HG02981 (cell line): ENCODE data around the gene COL5A1.
"Not testable (repeated sequence)": the region's sequence is repeated elsewhere in the genome, so short reads cannot be mapped to it uniquely, and the experiment has no call there.

Experiments used
- ATAC-seq: cut with Tn5 transposase; IDR thresholded peaks from one replicate; pipeline ENCODE4 v1.9.1; 2021; ENCODE audit warnings: mild to moderate bottlenecking, moderate library complexity; ENCODE audit not compliant: unreplicated experiment

Gene COL5A1

DNA sequence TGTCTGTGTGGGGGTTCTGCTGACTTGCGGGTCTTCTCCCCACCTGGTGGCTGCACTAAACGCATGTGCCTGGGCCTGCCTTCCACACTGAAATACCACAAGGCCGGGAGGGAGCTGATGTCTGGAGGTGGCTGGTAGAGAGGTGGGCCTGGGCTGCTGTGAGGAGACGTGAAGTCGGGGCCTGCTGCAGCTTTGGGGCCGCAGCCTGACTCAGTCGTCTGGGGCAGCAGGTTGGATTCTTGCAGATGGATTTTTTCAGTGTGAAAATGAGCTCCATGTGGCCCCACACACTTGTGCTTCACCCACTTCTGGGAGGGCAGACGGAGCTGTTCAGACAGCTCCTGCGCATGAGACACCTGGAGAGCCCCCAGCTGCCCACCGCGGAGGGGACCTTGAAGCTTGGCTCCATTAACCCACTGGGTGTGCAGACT lies 29.3 kb downstream of the COL5A1 start:
- ATAC-seq = no peak

DNA sequence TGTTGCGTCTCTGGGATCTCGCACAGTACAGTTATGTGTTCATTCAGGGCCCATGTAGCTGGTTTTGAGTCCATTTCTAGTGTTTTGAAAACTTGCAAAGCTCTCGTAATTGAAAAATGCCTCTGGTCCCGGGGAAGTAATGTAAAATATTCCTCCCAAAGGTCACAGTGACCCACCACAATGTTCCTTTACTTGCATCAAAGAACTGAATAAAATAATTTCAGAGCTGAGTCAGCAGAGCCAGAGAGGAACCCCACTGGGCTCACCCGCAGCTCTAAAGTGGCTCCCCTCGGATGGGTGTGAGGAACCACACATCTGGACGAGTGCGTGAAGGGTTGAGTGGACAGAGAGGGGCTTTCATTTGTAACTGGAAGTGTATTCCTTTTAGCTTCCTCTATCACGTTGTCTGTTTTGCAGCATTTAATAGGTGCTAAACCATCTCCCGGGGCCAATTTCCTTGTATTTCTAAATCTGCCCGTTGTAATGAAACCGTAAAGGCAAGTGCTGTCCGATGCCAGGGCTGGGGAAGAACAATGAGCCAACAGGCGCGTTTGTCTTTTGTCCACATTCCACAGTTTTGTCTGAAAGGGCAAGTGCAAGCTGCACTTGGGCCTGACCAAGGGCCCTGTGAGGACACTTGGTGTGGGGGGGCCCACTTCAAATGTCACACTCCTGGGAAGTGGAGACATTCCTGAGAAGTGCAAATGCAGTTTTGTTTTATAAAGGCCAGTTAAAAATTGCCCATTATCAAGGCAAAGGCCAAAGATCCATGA lies 29.9 kb downstream of the COL5A1 start:
- no peak for ATAC-seq

DNA sequence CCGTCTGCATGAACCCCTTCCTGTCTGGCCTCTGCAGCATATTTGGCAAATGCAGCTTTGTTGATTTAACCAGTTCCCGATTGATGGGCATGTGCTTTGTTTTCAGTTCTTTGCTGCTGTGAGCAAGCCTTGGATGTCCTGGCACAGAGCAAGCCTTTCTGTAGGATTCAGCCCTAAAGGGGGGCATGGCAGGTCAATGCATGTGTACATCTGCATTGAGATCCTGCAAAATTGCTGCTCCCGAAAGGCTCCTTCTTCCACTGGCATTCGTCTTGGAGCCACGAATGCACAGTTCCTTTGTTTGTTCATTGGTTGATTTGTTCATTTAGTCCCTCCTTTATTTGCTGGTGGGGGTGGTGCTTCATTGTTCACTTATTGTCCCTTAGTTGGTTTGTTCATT lies 34.8 kb downstream of the COL5A1 start:
- ATAC-seq = no peak

DNA sequence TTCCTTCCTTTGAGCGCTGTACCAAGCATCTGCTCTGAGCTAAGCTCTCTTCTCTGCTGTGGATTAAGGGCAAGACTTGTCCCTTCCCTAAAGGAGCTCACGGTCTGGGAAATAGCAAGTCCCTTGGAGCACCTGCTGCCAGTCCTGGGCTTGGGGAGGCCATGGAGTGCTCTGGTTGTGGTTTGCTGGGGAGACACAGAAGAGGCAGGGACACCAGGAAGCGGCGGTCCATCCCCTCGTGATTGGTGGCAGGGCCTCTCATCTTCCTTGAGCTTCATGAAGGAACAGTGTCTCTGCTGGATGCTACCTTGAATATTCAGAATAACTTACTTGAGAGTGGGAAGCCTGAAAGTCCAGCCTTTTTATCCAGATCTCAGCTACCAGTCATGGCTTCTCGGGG lies 35.3 kb downstream of the COL5A1 start:
- no peak for ATAC-seq

DNA sequence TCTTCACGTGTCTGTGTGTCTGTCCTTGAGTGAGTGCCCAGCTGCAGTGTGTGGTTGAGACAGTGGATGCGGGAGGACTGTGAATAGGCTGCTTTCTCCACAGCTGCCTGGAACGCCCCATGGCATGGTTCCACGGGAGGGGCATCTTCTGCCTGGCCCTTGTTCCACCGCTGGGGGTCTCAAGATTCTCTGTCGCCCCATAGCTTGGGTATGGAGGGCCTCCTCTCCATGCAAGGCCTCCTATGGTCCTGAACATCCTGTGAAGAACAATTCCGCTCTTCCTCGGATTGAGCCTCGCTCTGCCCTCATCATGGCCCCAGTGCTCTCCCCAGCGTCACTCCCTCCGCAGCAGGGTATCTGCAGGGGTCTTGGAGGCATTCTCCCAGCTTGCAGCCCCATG lies 36.1 kb downstream of the COL5A1 start:
- no peak for ATAC-seq

DNA sequence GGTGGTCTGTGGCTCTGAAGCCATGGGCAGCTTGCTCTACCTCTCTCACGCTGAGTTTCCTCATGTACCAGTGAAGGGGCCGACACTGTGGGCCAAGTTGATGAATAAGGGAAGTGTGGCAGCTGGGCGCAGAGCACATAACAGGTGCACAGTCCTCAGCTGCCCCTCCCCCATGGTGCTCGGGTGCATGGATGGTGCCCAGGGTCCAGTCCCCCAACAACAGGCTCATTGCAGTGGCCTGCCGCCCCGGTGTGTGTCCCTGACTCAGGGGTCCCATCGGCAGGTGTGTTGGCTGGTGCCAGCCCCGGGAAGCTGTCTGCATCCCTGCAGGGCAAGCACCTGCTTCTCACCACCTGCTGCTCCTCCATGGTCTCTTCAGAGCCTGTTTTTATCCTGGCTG lies 36.6 kb downstream of the COL5A1 start:
- no peak for ATAC-seq

DNA sequence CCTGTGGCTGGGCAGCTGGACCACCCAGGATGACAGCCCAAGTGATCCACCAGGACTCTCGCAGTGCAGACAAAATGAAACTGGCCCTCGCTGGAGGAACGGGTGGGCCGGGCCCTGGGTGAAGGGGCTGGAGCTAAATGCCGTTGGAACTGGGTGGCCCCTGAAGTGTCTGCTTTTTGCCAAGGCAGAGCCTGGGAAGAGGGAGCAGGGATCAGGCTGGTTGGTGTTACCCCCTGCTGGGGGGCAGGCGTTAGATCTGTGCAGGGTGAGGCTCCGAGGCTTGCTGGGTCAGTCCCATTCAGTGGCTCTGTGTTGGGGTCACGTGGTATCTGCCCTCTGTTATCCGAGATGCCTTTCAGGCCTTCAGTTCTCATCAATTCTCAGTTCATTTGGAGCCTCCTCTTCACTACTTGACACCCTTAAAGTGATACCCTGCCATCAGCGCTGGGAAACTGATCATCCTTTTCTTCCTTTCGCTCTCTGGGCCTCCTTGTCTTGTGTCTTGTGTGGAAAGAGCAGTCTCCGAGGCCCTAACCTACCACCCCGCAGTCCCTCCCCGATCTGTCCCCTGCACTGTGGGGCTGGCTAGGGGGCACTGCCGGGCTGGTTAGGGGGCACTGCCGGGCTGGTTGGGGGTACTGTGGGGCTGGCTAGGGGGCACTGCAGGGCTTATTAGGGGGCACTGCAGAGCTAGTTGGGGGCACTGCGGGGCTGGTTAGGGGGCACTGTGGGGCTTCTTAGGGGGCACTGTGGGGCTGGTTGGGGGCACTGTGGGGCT lies 37.3 kb downstream of the COL5A1 start:
- ATAC-seq = no peak

DNA sequence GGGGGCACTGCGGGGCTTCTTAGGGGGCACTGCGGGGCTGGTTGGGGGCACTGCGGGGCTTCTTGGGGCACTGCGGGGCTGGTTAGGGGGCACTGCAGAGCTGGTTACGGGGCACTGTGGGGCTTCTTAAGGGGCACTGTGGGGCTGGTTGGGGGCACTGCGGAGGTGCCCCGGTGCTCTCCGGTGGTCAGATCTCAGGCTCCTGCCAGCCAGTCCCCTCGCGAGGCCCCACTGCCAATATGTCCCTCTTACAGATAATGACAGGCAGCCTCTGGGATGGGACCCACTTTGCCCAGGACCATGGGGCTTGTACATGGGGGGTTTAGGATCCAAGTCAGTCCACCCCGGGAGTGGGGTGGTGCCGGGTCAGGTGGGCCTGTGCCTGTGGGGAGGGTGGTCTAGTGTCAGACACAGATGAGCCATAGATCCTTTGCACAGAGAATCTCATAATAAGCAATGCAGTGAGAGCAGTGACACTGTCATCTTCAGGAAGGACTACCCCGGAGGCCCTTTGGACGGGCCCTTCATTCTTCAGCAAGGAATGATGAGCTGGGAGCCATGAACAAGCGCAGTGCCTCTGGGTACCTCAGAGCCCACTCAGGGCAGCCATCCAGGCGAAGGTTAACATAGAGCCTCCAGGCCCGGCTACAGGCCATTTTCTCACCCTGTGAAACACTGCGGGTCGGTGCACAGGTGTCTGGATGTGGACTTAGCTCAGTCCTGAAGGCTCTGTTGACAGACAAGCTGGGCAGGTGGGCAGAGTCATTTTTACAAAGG lies 38.2 kb downstream of the COL5A1 start:
- no peak for ATAC-seq

DNA sequence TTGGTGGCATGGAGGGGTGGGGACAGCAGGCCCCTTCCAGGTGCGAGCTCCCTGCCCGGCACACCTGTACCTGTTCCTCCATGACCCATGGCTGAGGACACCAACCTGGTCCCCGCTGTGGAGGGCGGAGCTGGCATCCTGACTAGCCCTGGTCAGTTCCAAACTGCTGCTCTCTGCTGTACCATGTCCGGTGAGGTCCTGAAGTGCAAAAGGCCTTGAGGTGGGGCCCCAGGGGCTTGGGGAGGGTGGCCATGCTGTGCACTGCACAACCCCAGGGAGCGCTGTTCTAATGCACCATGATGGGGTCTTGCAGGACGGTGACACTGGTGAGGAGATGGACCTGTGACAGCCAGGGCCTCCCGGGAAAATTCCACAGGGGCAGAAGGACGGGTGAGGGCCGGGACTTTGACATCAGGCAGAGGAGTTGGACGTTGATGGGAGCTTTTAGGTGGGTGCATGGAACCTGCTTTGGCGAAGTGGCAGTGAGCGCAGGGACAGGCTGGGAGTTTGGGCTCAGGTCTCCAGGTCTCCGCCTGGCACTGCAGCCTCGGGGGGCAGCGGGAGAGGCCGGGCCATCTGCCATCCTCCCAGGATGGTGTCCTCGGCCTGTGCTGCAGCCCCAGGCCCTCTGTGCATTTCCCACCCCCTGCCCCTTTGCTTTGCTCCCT lies 38.9 kb downstream of the COL5A1 start:
- no peak for ATAC-seq

DNA sequence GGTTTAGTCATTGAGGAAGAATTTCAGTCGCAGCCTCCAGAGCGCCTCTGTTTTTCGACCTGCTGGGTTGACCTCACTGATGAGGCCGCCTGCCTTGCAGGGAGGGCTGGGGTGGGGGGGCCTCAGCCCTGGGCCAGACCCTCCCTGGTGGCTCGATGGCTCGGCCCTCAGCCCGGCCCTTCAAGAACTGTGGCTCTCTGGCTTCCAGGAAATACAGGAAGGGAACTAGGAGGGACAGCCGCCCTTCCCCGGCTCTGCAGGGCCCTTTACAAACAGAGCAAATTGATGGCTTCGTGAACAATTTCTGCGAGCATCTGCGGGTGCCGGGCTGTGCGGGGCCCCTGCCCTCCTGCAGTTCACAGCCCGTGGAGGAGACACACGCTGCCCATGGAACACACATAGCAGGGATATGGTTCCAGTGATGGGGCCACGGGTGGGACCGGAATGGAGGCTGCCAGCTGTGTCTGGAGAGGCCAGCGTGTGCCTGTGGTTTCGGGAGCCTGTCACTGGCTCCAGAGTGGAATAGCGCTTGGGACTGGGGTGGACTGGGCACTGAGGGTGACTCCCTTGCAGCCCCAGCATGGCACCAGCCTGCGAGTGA lies 39.6 kb downstream of the COL5A1 start:
- no peak for ATAC-seq

DNA sequence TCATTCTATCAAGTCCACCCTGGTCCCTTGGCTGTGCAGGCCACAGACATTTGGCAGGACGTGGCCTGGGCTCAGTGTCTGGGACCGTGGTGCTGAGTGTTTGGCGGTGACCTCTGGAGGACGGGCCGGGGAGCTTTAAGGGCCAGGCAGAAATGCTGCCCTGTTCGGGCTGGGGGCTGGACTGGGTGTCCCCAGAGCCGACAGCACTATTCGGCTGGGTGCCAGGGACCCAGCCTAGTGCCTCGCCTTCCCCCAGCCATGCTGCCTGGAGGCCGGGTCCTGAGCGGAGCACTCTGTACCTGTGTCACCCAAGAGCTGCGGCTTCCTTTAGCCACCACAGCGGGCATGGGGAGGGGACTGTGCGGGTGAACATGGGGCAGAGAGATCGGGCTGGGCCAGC lies 40.4 kb downstream of the COL5A1 start:
- no peak for ATAC-seq

DNA sequence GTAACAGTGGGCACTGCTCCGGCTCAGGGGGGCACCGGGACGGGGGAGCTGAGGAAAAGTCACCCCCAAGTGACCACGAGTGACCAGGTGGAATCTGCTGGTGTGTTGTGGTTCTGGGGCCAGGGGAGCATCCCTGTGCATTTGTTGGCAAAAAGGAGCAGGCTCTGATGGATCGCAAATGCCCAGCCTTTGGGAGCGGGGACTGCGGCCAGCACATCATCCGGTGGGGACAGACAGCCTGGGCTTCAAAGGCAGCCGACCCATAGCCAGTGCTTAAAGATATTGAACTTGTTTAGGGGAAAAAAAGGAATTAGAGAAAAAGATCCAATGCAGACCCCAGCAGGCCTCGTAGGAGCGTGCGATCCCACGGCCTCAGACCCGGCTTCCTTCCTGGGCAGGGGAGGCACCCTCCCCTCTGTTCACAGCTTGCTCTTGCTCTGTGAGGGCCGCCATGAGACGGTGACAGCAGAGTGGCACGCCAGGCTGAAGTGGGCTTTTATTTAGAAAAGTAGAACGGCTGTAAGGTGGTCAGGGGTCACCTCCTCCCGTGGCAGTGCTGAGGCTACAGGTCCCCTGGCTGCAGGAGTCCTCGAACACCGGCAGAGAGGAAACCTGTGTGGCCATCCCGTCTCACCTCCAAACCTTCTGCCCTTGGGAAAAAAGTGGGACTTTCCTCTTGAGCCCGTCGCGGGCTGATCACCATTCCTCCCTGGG lies 41.2 kb downstream of the COL5A1 start:
- ATAC-seq = no peak

DNA sequence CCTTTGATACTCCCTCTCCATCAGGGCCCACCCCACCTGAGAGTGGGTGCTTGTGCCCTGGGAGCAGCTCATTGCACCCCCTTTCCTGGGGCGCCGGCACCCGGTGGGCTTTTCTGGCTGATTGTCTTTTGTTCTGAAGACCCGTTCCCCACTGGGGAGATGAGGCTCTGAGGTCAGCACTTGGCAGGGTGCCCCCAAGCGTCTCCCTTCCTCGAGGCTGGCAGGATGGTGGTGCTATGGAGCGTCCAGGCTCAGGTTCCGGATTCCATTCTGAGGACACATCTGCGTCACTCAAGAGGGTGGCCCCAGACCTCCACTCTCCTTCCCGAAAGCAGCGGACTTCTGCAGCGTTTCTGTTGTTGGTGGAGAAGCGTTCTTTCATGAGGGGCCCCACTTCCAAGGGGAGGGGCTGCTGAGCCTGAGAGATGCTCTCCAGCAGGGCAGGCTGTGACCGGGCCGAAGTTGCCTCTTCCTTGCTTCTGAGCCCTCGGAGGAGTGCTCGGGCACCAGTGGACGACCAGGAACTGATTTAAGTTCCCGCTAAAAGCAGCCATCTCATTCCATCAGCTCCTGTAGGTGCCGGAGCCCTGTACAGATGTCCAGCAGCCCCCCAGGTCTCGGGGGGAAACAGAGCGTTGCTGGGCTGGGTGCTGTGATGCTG lies 42.2 kb downstream of the COL5A1 start:
- ATAC-seq = no peak

DNA sequence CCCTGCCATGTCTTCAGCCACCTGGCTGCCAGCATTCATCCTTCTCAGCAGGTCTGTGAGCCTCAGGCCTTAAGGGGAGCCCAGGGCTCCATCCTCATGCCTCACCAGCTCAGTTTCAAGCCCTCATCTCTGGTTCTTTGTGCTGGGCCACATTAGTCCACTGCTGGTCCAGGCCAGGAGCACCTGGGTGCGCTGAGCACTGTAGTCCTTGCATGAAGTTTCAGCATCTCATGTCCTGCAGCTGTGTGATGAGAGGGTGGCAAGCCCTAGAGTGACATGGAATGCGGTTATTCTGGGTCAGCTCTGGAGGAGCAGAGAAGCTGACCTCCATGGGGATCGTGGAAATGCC lies 42.7 kb downstream of the COL5A1 start:
- ATAC-seq = no peak

DNA sequence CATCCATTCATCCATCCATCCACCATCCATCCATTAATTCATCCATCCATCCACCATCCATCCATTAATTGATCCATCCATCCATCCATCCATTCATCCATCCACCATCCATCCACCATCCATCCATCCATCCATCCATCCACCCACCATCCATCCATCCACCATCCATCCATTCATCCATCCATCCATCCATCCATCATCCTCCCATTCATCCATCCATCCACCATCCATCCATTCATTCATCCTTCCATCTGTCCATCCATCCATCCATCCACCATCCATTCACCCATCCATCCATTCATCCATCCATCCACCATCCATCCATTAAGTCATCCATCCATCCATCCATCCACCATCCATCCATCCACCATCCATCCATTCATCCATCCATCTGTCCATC lies 43.3 kb downstream of the COL5A1 start:
- not testable (repeated sequence) for ATAC-seq

DNA sequence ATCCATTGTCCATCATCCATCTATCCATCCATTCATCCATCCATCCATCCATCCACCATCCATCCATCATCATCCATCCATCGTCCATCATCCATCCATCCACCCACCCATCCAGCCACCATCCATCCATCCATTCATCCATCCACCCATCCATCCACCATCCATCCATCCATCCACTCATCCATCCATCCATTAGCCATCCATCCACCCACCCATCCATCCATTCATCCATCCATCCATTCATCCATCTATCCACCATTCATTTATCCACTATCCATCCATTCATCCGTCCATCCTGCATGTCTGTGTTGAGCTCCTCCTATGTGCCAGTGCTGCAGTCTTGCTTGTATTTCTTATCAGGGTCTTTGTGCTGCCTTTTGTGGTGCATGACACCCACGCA lies 44.2 kb downstream of the COL5A1 start:
- no peak for ATAC-seq

DNA sequence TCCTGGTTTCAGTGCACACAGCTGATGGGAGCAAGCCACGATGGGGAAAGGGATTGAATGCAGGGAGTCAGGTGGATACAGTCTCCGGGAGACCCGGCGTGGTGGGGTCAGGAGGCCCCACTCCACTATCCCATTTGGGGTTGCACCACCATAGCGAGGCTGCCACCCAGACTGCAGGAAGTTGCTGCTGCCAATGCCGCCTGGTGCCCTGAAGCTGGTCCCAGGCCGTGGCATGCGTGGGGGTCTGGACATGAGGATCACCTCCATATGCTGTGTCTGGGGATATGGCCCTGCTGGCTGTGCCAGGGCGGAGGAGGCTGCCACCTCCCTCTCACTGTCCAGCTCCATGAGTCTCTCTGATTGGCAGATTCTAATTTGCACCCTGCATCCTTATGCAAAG lies 45.3 kb downstream of the COL5A1 start:
- no peak for ATAC-seq

DNA sequence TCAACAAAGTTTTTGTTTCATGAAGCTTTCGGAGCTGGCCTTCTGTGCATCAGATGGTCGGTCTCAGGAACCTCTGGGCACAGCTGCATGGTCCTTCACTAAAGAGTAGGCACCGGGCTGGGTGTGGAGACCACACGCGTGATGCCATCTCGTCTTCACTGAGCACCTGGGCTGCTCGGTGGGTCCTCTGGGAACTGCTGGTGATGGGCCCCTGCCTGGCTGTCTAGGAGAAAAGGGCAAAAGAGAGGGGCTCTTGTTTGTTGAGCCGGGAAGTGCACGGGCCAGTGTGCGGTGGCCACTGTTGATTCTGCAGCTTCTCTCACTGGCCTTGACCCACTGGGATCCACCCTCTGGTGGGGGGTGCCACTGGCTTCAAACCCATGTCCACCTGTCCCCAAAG lies 46.0 kb downstream of the COL5A1 start:
- no peak for ATAC-seq

DNA sequence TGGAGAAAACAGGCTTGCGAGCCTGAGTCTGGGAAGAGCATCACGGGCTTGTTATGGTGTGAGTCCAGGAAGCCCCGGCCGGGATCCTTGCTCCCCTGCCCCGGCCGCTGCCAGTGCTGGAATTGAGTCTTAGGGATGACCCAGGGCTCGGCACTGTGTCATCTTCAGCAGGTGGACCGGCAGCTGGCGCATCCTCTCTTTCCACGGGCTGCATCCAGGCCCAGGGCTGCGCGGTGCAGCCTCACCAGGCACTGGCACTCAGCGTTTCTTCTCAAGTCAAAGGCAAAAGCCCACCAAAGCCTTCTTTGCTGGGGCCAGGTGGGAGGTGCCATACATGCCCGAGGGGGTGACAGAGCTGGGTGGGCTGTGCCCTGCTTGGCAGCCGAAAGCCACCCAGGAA lies 46.6 kb downstream of the COL5A1 start:
- no peak for ATAC-seq
